Peyer's patch (tissue), 4 donors: ENCODE data around the gene CASS4. TPM values are rescaled to one million over a fixed set of nuclear protein-coding genes. Genes with fewer than 3 reads are reported as not detected.

ENCODE experiments used
- DNase-seq, 3 donors: peaks; one replicate each; pipeline ENCODE4 v3.0.0-alpha.2; 2017 to 2019
- H3K27ac ChIP-seq, 4 donors: fragments of 200-600 bp; sonication (generic); one replicate each; pipeline ENCODE4 v1.5.1; 2016 to 2019
- H3K27me3 ChIP-seq, 2 donors: fragments of 200-600 bp; sonication (generic); one replicate each; pipeline ENCODE4 v1.5.1; 2019
- H3K36me3 ChIP-seq, 3 donors: fragments of 200-600 bp; sonication (generic); one replicate each; pipeline ENCODE4 v1.5.1; 2016 to 2019
- H3K4me1 ChIP-seq, 4 donors: fragments of 200-600 bp; sonication (generic); one replicate each; pipeline ENCODE4 v1.5.1; 2016 to 2019
- H3K4me3 ChIP-seq, 4 donors: fragments of 200-600 bp; sonication (generic); 1 replicate in 3 of 4; 2 replicates in 1 of 4; pipeline ENCODE4 v1.5.1; 2016 to 2019; ENCODE audit warnings: mild to moderate bottlenecking in 1 of 4
- H3K9me3 ChIP-seq, 4 donors: fragments of 200-600 bp; sonication (generic); one replicate each; pipeline ENCODE4 v1.5.1; 2016 to 2019; ENCODE audit warnings: mild to moderate bottlenecking in 1 of 4
- POLR2A ChIP-seq, 2 donors: fragments of 450-650 bp; IDR thresholded peaks; one replicate each; pipeline ENCODE4 v1.5.1; 2017; ENCODE audit warnings: antibody characterized with exemption in 2 of 2, mild to moderate bottlenecking in 2 of 2, moderate library complexity in 2 of 2
- total RNA-seq, 4 donors: library from RNA; depleted of rRNA; stranded (reverse); fragments of >200 nt; gene quantifications; one replicate each; pipeline ENCODE4 v1.1.0, GENCODE V29; 2016
- TF ChIP-seq, protein P1 (sequence below), 6 experiments: fragments of 450-650 bp in 4 of 6; fragments of 200-600 bp in 2 of 6; sonication (generic) in 1 of 6; IDR thresholded peaks; one replicate each; pipeline ENCODE4 v1.5.1; 2017 to 2019; ENCODE audit warnings: antibody characterized with exemption in 6 of 6, mild to moderate bottlenecking in 3 of 6, moderate library complexity in 1 of 6

Gene CASS4
- total RNA-seq, 4 donors from 2014 or later, result 0.47 to 3.3 (median 1.2) TPM

DNA sequence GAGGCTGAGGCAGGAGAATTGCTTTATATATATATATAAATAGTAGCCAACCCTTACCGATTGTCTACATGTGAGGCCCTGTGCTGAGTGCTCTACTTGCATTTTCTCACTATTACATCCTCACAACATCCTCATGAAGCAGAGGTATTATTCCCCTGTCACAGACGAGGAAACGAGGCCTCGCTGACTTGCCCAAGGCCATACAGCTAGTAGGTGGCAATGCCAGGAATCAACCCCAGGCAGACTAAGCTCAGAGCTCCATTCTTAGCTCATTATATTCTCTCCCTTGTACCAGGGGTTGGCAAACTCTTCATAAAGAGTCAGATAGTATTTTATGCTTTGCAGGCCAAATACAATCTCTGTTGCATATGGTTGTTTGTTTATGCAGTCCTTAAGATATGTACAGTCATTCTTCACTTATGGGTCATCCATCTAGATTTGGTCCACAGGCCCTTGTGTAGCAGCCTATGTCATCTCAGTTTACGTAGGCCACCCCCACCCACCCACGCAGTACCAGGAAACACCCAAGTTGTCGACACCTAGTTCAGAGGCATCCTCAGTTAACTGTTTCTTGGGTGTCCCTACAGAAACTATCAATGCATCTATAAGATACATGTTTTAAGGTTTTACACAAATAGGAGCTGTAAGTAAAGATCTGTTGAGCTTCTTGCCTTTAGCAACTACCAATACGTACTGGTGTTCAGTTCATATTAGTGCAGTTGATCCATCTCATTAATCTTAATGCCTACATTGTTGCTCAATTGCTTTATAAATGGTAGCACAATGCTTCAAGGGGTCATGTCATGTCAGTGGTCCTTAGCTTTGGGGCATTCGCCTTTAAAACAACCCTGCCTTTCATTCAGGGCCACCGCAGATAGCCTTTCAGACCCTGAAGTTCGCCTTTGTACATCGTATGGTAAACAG lies 3.0 kb downstream of the CASS4 start:
- TF ChIP-seq, protein P1, sequence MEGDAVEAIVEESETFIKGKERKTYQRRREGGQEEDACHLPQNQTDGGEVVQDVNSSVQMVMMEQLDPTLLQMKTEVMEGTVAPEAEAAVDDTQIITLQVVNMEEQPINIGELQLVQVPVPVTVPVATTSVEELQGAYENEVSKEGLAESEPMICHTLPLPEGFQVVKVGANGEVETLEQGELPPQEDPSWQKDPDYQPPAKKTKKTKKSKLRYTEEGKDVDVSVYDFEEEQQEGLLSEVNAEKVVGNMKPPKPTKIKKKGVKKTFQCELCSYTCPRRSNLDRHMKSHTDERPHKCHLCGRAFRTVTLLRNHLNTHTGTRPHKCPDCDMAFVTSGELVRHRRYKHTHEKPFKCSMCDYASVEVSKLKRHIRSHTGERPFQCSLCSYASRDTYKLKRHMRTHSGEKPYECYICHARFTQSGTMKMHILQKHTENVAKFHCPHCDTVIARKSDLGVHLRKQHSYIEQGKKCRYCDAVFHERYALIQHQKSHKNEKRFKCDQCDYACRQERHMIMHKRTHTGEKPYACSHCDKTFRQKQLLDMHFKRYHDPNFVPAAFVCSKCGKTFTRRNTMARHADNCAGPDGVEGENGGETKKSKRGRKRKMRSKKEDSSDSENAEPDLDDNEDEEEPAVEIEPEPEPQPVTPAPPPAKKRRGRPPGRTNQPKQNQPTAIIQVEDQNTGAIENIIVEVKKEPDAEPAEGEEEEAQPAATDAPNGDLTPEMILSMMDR (IDR thresholded peaks at IDR 0.05), result no peak
- TF ChIP-seq POLR2A (IDR thresholded peaks at IDR 0.05), result no peak
- H3K36me3 ChIP-seq, result no peaks in the 10 kb centered on the region
- H3K27ac ChIP-seq, result peak overlapping the region in 2 of 4 donors; percentile 15 to 31

DNA sequence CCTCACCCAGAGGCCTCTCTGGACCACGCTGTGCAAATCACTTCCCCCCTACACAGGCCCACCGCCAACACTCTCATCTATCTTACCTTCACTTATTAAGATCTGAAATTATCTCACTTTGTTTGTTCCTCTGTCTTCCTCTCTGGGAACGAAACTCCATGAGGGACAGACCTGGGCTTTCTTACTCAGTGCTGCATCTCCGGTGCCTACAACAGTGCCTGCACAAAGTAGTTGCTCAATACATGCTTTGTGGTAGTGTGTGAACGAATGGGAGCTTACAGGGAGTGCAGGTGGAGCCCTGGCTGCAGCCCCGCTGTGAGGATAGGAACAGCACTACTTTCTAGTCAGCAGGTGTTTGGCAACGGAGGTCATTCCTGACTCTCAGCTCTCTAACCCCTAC lies 5.3 kb downstream of the CASS4 start:
- no peak for DNase-seq
- H3K27me3 ChIP-seq, result no peaks in the 10 kb centered on the region
- peak overlapping the region; percentile 43 to 72 (median 68) for H3K27ac ChIP-seq
- H3K9me3 ChIP-seq, result no peaks in the 10 kb centered on the region
- no peak overlapping the region for H3K4me3 ChIP-seq
- TF ChIP-seq, protein P1 (IDR thresholded peaks at IDR 0.05), result no peak
- no peak for TF ChIP-seq POLR2A (IDR thresholded peaks at IDR 0.05)
- no peaks in the 10 kb centered on the region for H3K36me3 ChIP-seq
- peaks cover 0 to 3% (median 0%) of the 10 kb centered on the region in 4 donors for H3K4me1 ChIP-seq

More for the DNA sequence above, 3.0 kb downstream of the CASS4 start:
- H3K27me3 ChIP-seq, result no peaks in the 10 kb centered on the region
- no peaks in the 10 kb centered on the region for H3K9me3 ChIP-seq
- no peak overlapping the region for H3K4me3 ChIP-seq
- peaks cover 0 to 12% (median 0%) of the 10 kb centered on the region in 4 donors for H3K4me1 ChIP-seq
- DNase-seq, result no peak

DNA sequence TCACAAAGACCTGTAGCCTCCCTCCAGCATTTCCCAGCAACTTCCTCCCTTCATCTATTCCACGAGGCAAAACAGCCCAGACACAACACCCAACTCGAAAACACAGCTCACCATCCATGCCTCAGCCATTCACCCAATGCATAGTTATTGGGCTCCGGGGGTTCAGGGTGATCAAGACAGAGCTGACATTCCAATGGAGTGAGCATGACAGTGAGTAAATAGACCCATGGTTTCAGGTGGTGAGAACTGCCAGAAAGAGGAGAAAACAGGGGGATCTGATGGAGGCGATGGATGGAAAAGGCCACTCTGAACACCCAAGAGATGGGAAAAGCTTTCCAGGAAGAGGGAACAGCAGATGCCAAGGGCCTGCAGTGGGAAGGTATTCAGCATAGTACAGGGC lies 5.9 kb downstream of the CASS4 start:
- Histone ChIP-seq H3K4me3 (no peak overlapping the region), H3K36me3 (no peaks in the 10 kb centered on the region), H3K9me3 (no peaks in the 10 kb centered on the region), H3K4me1 (peaks cover 0 to 3% (median 0%) of the 10 kb centered on the region in 4 donors), H3K27me3 (no peaks in the 10 kb centered on the region), H3K27ac (peak overlapping the region; percentile 65 to 72 (median 68))
- TF ChIP-seq POLR2A (IDR thresholded peaks at IDR 0.05), result no peak
- TF ChIP-seq, protein P1 (IDR thresholded peaks at IDR 0.05), result no peak
- DNase-seq, result no peak

DNA sequence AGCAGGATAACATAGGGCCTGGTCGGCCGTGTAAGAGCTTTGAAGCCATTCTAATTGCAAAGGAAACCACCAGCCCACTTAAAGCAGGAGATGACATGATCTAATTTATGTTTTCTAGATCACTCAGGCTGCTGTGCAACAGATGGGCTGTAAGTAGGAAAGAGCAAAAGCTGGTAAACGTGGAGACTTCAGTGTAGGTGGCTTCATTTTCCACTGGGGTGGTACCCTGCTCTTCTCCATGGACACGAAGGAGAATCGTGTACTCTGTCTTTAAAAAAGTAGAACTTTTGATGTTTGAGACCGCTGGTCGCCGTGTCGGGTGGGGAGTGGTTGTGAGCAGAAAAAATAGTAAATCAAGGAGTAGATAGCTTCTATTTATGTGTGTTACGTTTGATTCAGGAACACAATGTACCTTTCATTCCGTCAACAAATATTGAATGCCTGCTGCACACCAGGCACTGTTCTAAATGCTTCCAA lies 6.4 kb downstream of the CASS4 start:
- H3K9me3 ChIP-seq, result no peaks in the 10 kb centered on the region
- no peak overlapping the region for H3K4me3 ChIP-seq
- no peaks in the 10 kb centered on the region for H3K36me3 ChIP-seq
- H3K4me1 ChIP-seq, result peaks cover 0 to 3% (median 0%) of the 10 kb centered on the region in 4 donors
- H3K27me3 ChIP-seq, result no peaks in the 10 kb centered on the region
- TF ChIP-seq, protein P1 (IDR thresholded peaks at IDR 0.05), result no peak
- TF ChIP-seq POLR2A (IDR thresholded peaks at IDR 0.05), result no peak
- DNase-seq, result peak in 2 of 3 donors; percentile 35 to 56
- peak overlapping the region; percentile 65 to 72 (median 68) for H3K27ac ChIP-seq

DNA sequence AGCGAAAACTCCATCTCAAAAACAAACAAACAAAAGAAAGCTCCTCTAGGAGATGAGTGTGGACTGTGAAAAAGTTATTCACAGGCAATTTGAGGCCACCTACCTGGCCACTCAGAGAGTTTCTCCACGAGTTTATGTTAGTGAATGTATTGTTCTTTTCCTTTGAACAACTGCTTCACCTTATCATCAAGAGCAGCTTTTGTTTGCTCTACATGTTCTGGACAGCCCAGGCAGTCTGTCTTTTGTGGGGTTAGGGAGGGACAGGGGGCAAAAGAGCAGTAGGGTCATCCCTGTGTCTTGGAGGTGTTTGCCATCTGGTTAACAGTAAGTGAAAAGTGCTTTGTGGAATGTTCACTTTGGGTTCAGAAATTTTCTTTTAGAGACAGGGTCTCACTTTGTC lies 8.0 kb downstream of the CASS4 start:
- TF ChIP-seq, protein P1 (IDR thresholded peaks at IDR 0.05), result no peak
- no peak for TF ChIP-seq POLR2A (IDR thresholded peaks at IDR 0.05)

More for the DNA sequence above, 8.0 kb downstream of the CASS4 start:
- Histone ChIP-seq H3K36me3 (no peaks in the 10 kb centered on the region), H3K9me3 (no peaks in the 10 kb centered on the region), H3K27me3 (no peaks in the 10 kb centered on the region), H3K4me1 (peaks cover 0 to 3% (median 0%) of the 10 kb centered on the region in 4 donors), H3K27ac (peak overlapping the region in 1 of 4 donors; percentile 62), H3K4me3 (no peak overlapping the region)
- no peak for DNase-seq
